Activated CD4-positive, alpha-beta T cell treated with anti-CD3 and anti-CD28 coated beads, Interleukin-2, amount 50 U/mL, for 24 hours (primary cell): Measurements from ENCODE around the gene PBX3.

ENCODE experiments used
- DNase-seq, 2 donors: peaks; one replicate each; pipeline ENCODE4 v3.0.0-alpha.2; 2020; ENCODE audit warnings: low read depth in 1 of 2, low spot score in 1 of 2

PBX3 gene

DNA sequence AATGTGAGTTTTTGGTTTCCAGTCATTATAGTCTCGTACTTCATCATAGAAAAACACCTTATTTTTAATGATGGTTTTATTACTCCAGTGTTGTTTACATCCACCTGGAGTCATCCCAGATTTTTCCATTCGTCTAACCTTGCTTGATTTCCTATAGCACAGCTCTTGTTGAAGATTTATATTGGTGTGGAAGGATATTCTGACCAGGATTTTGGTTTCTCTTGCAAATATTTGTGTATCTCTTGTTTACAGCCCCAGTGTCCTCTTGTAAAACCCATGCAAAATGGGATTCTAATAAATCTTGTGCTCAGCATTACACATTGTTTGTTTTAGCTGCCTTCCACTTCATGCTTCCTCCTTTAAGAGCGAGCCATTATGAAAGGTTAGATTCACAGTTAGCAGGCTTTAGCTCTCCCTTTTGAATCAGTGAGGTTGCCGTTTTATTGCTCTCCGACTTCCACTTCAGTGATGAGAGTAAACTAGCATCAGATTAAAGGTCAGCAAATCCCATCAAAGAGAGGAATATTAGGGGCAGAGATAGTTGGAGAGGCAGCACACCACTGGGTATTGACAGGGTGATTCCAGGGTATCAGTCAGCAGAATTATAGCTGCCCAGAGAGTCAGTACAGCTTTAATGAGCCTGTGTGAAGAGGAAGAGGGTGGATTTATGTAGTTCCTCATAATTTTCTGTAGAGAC lies 157.1 kb downstream of the PBX3 start:
- no peak for DNase-seq

DNA sequence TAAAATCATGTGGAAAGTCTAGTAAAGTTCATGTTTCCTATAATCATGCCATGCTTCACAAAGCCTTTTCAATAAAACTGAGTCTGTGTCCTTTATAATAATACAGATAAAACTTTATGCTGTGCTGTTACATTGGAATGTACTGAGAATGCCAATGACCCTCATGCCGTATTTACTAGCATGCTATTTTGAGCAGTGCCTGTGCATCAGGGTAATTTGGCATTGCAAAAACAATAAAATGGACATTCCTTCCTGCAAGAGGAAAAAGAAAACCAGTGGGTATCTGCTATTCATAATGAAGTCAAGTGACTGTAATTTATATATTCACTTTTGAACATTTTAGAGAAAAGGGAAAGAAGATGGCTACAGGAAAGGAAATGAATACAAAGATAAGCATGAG lies 159.0 kb downstream of the PBX3 start:
- DNase-seq, result no peak

DNA sequence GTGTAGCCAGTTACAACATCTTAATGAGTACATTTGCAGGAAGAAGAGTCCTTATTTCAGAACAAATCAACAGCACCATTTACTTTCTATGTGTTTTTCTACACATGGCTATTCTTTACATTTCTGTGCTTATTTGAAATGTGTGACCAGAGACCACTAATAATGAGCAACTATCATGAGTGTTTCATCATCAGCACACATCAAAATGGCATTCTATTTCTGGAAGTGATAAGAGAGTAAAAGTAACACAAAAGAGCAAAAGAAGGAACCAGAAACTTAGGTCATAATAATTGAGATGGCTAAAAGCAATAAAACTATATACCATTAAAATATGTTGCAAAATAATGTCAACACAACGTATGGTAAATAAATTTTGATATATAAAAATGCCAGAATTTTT lies 159.7 kb downstream of the PBX3 start:
- no peak for DNase-seq

DNA sequence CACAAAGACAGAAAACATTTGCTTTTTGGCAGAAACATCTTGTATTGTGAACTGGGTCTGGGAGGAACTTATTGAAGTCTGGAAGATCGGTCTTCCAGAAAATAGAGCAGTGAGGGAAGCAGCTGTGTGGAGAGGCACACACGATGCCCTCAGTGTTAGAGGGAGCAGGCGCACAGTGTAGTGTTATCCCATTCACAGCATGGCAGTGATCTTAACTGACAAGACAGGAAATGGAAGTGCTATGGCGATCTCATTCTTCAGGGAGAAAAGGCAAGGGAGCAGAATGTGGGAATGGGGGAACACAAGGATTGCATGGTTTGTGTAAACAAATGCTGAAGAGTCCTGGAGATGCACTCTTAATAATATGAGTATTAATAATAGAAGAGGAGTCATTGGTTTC lies 161.0 kb downstream of the PBX3 start:
- no peak for DNase-seq

DNA sequence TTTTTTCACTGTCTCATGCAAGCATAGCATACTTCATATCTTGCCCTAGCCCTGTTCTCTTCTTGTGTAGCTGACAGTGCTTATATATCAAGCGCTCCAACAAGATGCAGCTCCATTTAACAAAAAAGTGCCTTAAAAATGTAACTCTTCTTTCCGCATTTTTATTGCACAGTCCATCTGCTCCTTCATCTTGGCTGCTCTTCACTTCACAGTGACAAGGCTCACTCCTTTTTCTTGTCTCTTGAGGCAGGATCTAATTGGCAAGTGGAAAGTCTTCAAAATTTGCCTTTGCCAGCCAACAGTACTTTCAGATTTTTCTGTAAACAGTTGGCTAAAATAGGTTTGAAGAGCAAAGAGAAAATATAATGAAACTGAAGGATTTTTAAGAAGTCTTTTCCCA lies 161.8 kb downstream of the PBX3 start:
- DNase-seq, result no peak

DNA sequence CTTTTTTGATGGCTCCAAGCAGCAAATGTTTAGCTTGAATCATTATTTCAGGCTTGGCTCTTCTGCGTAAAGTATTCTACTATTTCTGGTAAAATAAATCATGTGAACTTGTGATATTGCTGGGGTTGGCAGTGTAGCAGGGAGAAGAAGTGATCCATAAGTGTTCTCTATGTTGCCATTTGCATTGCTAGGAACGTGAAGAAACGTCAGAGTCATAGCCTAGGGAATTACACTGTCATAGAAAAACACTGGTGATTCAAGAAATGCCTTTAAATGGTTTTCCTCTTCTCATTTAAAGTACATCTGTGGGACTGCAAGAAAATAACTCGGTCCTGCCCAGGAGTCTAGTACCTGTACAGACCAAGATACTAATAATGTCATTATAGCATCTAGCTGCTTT lies 162.3 kb downstream of the PBX3 start:
- no peak for DNase-seq

DNA sequence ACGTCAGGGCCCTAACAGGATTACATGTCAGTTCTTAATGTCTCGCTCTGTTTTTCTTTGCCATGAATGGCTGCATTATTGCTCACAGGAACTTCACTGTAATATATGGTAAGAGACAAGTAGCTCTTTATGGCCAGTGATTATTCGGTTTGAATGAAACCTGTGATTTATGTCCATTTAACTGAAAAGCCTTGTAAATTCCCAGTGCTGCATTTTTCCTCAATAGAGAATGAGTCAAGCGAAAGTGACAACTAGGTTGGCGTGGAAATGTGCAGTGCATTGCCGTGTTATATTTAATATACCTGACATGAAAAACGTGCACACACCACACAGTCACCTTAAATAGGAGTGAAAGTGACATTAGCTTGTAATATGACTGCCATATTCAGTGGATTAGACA lies 163.1 kb downstream of the PBX3 start:
- DNase-seq, result no peak

DNA sequence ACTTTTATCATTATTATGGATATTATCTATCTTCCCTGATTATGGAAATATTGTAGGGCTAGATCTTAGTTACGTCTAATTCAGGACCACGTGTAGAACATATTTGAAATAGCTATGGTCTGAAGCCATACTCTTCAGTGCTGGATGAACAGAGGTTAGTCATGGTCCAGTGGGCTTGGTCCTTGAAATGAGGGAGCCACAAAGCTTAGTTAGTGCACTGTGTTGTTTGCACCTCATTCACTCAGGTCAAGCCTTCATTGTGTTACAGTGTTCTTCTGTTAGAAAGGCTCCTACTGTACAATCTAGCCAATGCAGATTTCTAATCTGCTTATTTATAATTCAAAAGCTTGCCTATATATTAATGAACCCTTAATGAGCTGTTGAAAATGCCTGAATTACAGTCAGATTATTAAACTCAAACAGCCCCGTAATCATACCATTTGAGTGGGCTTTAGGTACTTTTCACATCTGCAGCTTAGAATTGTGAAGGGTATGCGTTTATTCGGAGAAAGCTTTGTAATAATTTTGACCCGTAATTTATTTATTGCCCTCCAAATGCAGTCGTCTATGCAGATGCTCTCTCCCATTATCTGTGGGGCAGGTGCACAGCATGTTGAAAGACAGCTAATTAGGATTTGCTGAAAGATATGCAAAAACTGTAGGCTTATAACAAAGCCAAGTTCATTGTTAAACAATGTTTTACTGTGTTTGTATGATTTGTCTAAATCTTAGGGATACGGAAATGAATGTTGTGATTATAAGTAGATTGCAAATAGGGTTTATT lies 164.9 kb downstream of the PBX3 start:
- no peak for DNase-seq

DNA sequence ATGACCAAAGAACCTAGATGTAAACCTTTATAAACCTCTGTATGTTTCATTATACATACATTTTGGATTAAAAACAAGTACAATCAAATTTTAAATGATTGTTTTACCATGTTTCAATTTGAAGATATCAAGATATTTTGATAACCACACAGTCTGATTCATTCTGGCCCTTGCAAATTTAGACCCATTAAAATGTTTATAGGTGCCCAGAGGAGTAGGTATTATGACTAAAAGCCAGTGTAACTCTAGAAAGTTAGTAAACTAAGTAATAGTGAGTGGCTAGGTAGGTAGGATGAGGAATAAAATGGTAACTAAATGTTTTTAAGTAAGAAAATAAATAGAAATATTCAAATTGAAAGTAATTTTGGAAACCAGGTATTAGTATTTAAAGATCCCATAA lies 165.5 kb downstream of the PBX3 start:
- DNase-seq, result no peak

DNA sequence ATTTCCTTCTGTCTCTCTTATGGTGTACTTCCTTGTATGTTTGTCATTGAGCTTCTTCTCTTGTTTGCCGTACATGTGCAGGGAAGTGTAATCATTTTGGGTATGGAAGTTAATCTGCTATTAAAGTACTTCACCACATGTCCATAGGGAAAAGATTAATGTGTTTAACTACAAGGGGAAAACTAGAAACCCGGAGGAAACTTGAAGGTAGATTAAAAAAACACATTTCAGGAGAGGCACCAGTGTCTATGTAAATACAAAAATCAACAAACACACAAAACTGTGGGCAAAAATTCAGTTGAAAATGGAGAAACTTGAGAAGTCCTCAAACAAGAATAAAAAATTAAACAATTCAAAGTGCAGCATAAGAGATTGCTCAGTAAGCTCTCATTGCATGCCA lies 166.4 kb downstream of the PBX3 start:
- DNase-seq, result no peak

DNA sequence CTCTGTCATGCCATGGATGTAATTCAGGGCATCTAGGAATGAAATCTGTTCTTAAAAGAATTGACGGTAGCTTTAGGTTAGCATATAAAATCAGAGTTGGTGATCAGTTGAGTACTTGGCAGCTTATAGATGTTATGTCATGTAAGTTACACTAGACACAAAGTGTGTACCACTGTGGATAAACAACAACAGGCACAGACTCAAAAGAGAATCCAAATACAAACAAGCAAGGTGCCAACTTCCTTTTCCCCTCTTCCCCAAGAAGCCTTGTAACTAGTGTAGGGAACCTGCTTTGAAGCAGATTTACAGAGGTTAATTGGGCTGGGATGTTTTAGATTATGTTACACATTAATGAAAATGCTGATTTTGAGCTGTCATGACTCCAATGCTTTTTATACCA lies 167.2 kb downstream of the PBX3 start:
- DNase-seq, result no peak

DNA sequence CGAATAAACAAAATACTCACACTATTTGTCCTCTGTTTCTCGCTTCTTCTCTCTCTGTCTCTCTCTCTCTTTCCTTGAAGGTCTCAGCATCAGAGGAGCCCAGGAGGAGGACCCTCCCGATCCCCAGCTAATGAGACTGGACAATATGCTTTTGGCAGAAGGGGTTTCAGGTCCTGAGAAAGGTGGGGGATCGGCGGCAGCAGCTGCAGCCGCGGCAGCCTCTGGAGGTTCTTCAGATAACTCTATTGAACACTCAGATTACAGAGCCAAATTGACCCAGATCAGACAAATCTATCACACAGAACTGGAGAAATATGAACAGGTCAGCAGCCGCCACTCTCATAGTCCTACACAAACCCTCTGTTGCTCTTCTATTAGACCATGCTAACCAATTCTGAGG lies 168.4 kb downstream of the PBX3 start:
- no peak for DNase-seq

DNA sequence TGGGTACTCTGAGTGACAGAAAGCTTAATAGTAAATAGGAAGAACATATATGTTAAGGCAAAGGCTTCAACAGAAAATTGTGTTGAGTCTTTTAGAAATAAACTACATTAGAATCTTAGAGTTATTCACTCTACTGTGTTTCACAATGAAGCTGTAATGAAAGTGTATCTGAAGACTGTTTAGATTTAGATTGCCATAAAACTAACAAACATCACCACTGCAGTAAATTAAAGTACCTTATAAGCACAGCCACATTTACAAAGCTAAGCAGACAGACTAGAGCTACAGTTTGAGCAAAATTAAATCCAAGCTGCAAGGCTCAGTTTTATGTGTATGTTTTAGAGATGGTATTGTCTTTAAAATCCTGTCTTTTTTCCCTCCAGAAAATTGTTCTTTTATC lies 172.4 kb downstream of the PBX3 start:
- DNase-seq, result no peak

DNA sequence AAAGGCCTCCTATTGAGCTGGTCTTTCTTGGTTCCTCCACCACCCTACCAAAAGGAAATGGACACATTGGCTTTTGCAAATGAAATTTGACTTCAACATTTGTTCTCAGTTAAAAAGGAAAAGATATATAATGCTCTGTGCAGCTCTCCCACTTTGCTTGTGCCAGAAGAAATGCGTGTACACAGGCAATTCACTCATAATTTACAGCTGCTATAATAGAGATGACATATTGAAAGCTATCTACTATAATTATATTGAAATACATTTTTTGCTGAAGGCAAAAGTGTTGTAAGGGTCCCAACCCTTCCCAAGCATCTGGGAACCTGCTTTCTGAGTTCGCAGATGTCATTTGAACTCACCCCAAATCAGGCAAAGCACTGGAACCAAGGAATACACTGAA lies 173.2 kb downstream of the PBX3 start:
- no peak for DNase-seq

DNA sequence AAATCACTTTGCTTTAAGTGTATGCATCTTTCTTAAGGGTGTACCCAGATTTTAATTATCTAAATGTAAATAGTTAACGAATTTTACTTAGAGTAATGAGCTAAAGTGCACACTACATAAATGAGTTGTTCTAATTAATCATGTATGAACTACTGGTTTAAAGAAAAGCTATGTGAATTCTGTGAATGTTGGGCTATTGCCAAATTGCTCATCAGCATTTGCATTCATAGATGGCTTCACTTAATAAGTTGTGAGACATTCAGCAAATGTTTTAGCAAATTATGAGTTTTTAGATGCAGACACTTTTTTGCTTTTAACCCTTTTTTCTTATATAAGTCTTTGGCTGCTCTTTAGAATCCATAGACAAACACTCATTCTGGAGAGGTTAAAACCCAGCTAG lies 175.7 kb downstream of the PBX3 start:
- no peak for DNase-seq

DNA sequence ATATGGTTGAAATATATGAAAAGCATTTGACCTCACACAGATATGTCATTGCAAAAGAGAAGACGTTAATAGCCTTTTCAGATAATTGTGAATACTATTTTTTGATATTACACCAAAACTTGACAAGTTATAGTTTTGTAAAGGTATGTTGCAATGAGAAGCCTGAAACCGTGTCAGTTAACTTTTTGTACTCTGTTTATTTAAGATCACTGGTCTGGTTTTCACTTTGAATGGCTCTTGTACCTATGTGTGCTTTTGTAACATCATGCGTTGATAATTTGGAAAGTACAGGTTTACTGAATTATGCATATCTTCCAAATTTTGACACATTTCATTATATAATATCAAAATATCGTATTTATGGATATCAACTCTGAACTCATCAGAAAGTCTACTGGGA lies 177.2 kb downstream of the PBX3 start:
- no peak for DNase-seq

DNA sequence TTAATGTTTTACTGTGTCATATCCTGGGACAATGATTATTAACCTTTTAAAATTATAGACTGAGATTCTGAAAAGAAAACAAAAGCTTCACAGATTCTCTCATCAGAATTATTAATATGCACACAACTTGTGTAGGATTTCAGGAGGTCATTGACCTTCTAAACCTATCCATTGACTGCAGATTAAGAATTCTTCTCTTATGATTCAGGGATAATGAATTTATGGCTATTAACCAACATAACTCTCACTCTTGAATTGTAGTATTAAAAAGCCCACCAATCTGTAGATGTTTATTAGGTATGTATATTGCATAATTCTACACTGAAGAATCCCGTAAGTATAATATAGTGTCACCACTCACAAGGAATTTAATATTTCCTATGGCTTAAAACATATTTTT lies 179.8 kb downstream of the PBX3 start:
- no peak for DNase-seq

DNA sequence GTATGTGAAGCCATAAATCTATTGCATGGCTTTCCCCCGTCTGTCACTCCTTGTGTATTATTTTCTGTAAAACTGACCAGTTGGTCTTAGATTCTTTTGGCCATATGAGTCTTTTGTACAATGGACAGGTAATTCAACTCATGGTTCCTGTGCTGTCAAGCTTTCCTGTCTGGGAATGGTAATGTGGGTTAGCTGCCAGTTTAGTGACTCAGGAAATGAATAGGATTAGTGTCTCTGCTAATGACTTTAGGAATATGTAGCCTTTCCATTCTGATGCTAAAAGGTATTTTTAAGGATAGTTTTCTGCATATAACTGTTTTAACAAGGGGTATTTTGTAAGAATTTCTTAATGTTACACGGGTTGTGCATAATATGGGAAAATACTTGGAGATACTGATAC lies 182.7 kb downstream of the PBX3 start:
- no peak for DNase-seq

DNA sequence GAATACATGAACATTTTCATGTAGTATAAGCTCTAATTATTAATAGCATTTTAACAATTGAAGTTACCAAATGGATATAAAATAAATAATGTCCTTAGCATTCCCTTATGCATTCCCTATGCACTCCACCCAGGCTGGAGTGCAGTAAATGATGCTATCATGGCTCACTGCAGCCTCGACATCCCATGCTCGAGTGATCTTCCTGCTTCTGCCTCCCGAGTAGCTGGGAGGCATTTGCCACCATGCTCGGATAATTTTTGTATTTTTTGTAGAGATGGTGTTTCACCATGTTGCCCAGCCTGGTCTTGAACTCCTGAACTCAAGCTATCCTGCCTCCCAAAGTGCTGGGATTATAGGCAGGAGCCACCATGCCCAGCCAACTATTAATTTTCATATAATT lies 184.0 kb downstream of the PBX3 start:
- DNase-seq, result no peak

DNA sequence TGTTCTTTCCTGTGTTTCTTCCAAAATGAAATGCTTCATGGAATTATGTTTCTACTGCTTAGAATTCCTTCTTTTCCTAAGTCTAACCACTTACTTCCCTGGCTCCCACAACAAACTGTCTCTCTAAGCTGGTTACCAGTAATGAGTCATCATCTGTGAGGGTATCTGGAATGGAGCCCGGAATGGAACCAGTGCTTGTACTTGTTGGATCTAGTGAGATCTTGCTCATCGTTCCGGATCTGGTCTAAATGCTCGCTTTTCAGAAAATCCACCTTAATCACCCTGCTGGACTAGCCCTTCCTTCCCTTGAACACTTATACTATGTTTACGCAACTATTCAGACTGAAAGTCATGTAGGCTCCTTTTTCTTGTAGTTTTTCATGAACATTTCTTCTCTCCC lies 184.8 kb downstream of the PBX3 start:
- no peak for DNase-seq

DNA sequence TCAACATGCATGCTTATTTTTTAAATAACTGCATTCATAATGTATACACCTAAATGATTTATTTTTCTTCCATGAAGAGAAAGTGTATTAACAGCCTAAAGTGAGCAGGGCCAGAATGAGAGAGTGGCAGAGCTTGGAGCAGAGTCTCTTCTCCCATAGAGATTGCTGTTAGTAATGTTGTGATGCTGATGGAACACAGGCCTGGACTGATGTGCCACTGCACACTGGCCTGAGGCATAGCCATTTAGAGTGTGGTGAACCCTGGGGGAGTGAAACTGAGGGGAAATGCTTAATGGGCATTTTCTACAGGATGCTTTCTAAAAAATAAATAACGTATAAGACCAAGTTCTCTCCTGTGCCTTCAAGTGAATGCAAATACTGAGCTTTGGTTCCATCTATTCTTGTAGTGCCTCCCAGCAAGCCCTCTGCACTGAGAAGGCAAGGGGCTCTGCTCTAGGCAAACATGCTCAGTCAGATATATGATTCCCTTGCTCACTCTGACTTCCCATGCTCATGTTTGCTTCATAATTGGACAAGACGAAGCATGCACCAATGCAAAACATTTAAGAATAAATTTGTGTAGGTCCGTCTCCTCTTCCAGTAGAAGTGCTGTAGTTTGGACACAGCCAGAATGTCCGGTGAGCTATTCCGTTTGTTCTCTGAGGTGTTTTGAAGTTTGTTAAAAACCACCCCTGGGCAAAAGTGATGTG lies 185.7 kb downstream of the PBX3 start:
- DNase-seq, result no peak

DNA sequence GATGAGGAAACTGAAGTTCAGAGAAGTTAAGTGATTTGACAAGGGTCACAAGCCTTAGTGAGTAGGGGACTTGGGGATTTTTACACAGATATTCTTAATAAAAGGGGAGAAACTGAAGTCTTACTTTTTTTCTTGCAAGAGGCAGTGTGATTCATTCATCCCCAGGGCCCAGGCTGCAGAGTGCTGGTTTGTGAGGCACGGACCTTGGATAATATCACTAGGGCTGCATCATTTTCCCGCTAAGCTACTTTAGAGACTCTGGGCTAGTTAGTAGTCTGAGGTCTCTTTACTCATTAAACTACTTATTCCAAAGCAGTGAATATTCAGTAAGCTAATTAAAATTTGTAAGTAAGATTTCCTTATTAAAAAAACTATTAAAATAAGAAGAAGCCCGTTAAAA lies 195.0 kb downstream of the PBX3 start:
- no peak for DNase-seq
